Kidney capillary endothelial cell (primary cell): ENCODE data around the gene PITRM1.

ENCODE experiments used
- DNase-seq: peaks from one replicate; pipeline ENCODE4 v3.0.0-alpha.2; 2018; ENCODE audit warnings: low spot score

Gene PITRM1

GRCh38 chr10:3139216-3139910, 33.2 kb downstream of the PITRM1 start:
- no peak for DNase-seq

- no peak for DNase-seq
Measured at GRCh38 chr10:3137958-3138726, 34.4 kb downstream of the PITRM1 start.

GRCh38 chr10:3136763-3137611, 35.6 kb downstream of the PITRM1 start:
- no peak for DNase-seq

- DNase-seq = no peak
Measured at GRCh38 chr10:3136336-3136735, 36.2 kb downstream of the PITRM1 start.

- no peak for DNase-seq
Measured at GRCh38 chr10:3135006-3135405, 37.6 kb downstream of the PITRM1 start.

- no peak for DNase-seq
Measured at GRCh38 chr10:3133948-3134347, 38.6 kb downstream of the PITRM1 start.

- DNase-seq = no peak
Measured at GRCh38 chr10:3132036-3133025, 40.3 kb downstream of the PITRM1 start.

GRCh38 chr10:3131098-3131497, 41.5 kb downstream of the PITRM1 start:
- DNase-seq = no peak

- no peak for DNase-seq
Measured at GRCh38 chr10:3129581-3130340, 42.8 kb downstream of the PITRM1 start.

GRCh38 chr10:3128379-3129130, 44.0 kb downstream of the PITRM1 start:
- DNase-seq = no peak

GRCh38 chr10:3127921-3128320, 44.7 kb downstream of the PITRM1 start:
- no peak for DNase-seq

GRCh38 chr10:3126741-3127346, 45.7 kb downstream of the PITRM1 start:
- no peak for DNase-seq

- no peak for DNase-seq
Measured at GRCh38 chr10:3126249-3126648, 46.3 kb downstream of the PITRM1 start.

- no peak for DNase-seq
Measured at GRCh38 chr10:3125527-3126170, 46.9 kb downstream of the PITRM1 start.

- DNase-seq = no peak
Measured at GRCh38 chr10:3124412-3125175, 48.0 kb downstream of the PITRM1 start.

- DNase-seq = no peak
Measured at GRCh38 chr10:3123571-3124411, 48.8 kb downstream of the PITRM1 start.

- no peak for DNase-seq
Measured at GRCh38 chr10:3122486-3123205, 49.9 kb downstream of the PITRM1 start.
